HUES48 (cell line): ENCODE data around the gene SLC6A3.
"Not testable (repeated sequence)": the region's sequence is repeated elsewhere in the genome, so short reads cannot be mapped to it uniquely, and the experiment has no call there.

Source experiments
- H3K27ac ChIP-seq: one replicate; pipeline ENCODE4 v1.7.0; 2013; ENCODE audit warnings: low read depth, low read length, inconsistent platforms
- H3K27me3 ChIP-seq: 2 replicates; pipeline ENCODE4 v1.6.1; 2013; ENCODE audit warnings: mild to moderate bottlenecking, low read length; ENCODE audit not compliant: control insufficient read depth, insufficient read depth
- H3K36me3 ChIP-seq: 2 replicates; pipeline ENCODE4 v1.6.1; 2013; ENCODE audit warnings: low read length; ENCODE audit not compliant: control insufficient read depth, insufficient read depth
- H3K4me1 ChIP-seq: 2 replicates; pipeline ENCODE4 v1.6.1; 2013; ENCODE audit warnings: mild to moderate bottlenecking, low read length; ENCODE audit not compliant: control insufficient read depth, insufficient read depth
- H3K4me3 ChIP-seq: 2 replicates; pipeline ENCODE4 v1.5.1; 2013; ENCODE audit warnings: mild to moderate bottlenecking, low read depth, low read length
- H3K9ac ChIP-seq: 2 replicates; pipeline ENCODE4 v1.6.1; 2013; ENCODE audit warnings: mild to moderate bottlenecking, low read depth, low read length, moderate library complexity
- H3K9me3 ChIP-seq: 2 replicates; pipeline ENCODE4 v1.6.1; 2013; ENCODE audit warnings: low read length; ENCODE audit not compliant: control insufficient read depth, insufficient read depth

Gene SLC6A3

DNA sequence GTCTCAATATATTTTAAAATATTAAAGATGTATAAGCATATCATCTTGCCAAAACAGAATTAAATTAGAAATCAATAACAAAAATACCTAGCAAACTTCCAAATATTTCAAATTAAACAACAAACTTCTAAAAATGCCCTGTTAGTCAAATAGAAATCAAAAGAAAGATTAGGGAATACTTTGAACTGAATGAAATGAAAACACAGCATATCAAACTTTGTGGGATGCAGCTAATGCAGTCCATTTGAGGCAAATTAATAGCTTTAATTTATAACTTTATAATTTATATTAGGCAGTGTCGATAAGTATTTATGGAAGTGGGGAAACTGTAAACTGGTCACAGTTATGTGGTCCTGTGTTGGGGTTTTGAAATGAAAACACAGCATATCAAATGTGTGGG lies 17.1 kb downstream of the SLC6A3 start:
- Histone ChIP-seq H3K4me1 (no peaks in the 10 kb centered on the region), H3K27me3 (no peaks in the 10 kb centered on the region), H3K9me3 (peaks cover 15% of the 10 kb centered on the region), H3K9ac (no peak overlapping the region), H3K4me3 (no peak overlapping the region), H3K27ac (no peak overlapping the region), H3K36me3 (no peaks in the 10 kb centered on the region)

DNA sequence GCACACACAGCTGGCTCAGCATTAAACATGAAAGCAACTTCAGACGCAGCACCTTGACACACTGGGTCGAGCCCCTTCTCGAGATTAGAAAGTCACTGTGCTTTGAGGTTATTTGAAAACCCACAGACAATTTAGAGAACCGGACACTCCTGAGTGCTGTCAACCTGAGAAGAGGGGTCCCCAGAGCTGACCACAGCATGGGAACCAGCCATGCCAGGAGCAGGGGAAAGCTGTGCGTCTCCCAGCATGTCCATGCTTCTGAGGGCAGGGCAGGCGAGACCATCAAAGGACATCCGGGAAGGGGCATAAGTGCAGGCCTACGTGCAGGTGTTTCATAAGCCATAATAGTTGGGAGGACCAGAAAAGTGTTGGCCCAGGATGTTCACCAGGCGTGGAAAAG lies 20.5 kb downstream of the SLC6A3 start:
- Histone ChIP-seq H3K27ac (no peak overlapping the region), H3K4me3 (no peak overlapping the region), H3K9me3 (peaks cover 9% of the 10 kb centered on the region), H3K9ac (no peak overlapping the region), H3K4me1 (no peaks in the 10 kb centered on the region), H3K27me3 (no peaks in the 10 kb centered on the region), H3K36me3 (no peaks in the 10 kb centered on the region)

DNA sequence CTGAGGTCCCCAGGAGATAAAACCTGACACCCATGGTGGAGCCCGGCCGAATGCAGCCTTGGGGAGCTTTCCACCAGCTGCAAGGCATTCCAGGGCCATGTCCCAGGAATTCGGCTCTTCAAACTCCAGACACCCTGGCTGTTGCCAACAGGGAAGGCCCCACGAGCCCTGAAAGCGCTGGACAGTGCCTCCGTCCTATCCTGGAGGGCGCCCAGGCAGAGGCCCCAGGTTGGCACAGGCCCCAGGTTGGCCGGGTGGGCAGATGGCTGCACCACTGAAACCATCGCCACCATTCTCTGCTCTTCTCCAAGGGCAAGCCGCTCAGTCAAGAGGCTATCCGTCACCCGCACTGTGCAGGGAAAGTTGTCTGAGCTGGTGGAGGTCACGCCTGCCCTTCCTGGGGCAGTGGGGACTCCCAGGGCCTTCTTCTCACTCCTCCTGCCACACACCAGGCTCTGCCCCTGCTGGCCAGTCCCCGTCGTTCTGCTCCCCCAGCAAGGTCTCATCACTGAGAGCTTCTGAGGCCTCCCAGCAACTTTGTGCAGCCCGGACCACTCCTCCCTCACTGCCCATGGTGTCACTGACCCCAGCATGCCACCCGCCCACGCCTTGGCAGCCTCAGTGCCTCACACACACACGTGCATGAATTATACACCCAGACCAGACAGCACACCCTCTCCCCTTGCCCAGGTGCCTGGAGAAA lies 21.2 kb downstream of the SLC6A3 start:
- Histone ChIP-seq H3K9me3 (peaks cover 9% of the 10 kb centered on the region), H3K9ac (no peak overlapping the region), H3K36me3 (no peaks in the 10 kb centered on the region), H3K27me3 (no peaks in the 10 kb centered on the region), H3K27ac (no peak overlapping the region), H3K4me3 (no peak overlapping the region), H3K4me1 (no peaks in the 10 kb centered on the region)

DNA sequence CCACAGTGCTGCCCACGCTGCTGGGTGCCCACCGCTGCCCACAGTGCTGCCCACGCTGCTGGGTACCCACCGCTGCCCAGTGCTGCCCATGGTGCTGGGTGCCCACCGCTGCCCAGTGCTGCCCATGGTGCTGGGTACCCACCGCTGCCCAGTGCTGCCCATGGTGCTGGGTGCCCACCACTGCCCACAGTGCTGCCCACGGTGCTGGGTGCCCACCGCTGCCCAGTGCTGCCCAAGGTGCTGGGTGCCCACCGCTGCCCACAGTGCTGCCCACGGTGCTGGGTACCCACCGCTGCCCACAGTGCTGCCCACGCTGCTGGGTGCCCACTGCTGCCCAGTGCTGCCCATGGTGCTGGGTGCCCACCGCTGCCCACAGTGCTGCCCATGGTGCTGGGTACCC lies 22.7 kb downstream of the SLC6A3 start:
- not testable (repeated sequence) for H3K9me3 ChIP-seq, H3K36me3 ChIP-seq, H3K4me1 ChIP-seq, H3K27me3 ChIP-seq, H3K4me3 ChIP-seq, H3K9ac ChIP-seq, H3K27ac ChIP-seq

GRCh38 chr5:1421521-1422341 lies 23.5 kb downstream of the SLC6A3 start:
- Histone ChIP-seq H3K27me3 (no peaks in the 10 kb centered on the region), H3K4me1 (no peaks in the 10 kb centered on the region), H3K4me3 (no peak overlapping the region), H3K9ac (no peak overlapping the region), H3K9me3 (no peaks in the 10 kb centered on the region), H3K36me3 (no peaks in the 10 kb centered on the region), H3K27ac (no peak overlapping the region)

GRCh38 chr5:1420211-1421195 lies 24.7 kb downstream of the SLC6A3 start:
- H3K27ac ChIP-seq, result no peak overlapping the region
- no peaks in the 10 kb centered on the region for H3K4me1 ChIP-seq
- no peak overlapping the region for H3K9ac ChIP-seq
- H3K9me3 ChIP-seq, result no peaks in the 10 kb centered on the region
- no peaks in the 10 kb centered on the region for H3K27me3 ChIP-seq
- H3K4me3 ChIP-seq, result no peak overlapping the region
- no peaks in the 10 kb centered on the region for H3K36me3 ChIP-seq

DNA sequence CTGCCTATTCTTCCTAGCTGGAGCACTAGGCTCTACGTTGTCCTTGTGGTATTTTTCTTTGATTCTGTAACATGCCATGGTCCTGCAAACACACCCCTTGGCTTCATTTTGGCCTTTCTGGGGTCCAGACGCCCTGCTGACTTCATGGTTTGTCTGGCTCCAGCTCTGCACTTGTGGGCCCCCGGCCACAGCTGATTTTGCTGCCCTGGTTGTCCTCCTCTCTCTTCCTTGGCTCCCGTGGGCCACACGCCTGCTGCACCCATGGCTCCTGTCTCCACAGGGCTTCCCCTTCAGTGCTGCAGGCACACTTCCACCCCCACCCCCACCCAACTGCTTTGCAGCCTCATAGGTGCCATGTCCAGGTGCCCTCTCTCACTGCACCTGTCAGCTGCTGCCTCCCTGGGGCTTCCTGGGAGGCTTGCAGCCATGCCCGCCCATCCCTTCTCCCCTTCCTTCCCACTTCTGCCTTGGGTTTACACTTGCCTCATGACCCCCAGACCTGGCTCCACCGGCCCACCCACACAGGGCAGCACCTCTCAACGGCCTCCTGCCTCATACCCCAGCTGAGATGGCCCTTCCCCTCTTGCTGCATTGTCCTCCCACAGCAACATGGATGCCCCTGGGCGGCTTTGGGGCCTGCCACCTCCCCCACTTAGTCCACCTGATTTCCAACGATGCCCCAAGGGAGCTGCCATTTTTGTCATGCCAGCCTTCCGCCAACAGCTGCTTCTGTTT lies 25.6 kb downstream of the SLC6A3 start:
- H3K9ac ChIP-seq, result no peak overlapping the region
- no peaks in the 10 kb centered on the region for H3K27me3 ChIP-seq
- H3K36me3 ChIP-seq, result no peaks in the 10 kb centered on the region
- no peak overlapping the region for H3K4me3 ChIP-seq
- no peaks in the 10 kb centered on the region for H3K4me1 ChIP-seq
- no peaks in the 10 kb centered on the region for H3K9me3 ChIP-seq
- no peak overlapping the region for H3K27ac ChIP-seq

DNA sequence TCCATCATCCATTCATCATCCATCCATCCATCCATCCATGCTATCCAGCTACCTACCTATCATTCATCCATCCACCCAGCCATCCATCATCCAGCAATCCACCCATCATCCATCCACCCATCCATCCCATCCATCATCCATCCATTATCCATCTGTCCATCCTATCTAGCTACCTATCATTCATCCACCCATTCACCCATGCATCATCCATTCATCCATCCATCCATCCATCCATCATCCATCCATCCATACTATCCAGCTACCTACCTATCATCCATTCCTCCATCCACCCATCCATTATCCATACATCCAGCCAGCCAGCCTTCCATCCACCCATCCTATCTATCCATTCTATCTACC lies 26.3 kb downstream of the SLC6A3 start:
- Histone ChIP-seq H3K4me1 (no peaks in the 10 kb centered on the region), H3K9me3 (no peaks in the 10 kb centered on the region), H3K27me3 (no peaks in the 10 kb centered on the region)

DNA sequence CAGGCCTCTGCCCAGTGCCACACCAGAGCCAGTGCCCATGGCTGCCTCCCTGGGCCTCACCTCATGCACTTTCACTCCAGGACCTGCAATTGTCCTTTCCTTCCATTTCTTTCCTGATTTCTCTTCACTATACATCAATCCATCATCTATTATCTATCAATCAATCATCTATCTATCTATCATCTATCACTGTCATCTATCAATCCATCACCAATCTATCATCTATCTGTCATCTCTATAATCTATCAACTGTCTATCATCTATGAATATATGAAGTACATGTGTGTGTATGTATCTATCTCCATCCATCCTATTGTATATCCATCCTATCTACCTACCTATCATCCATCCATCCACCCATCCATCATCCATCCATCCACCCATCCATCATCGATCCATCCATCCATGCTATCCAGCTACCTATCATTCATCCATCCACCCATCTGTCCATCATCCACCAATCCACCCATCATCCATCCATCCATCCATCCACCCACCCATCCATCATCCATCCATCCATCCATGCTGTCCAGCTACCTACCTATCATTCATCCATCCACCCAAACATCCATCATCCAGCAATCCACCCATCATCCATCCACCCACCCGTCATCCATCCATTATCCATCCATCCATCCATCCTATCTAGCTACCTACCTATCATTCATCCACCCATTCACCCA lies 26.9 kb downstream of the SLC6A3 start:
- no peak overlapping the region for H3K4me3 ChIP-seq
- H3K9me3 ChIP-seq, result no peaks in the 10 kb centered on the region
- H3K4me1 ChIP-seq, result no peaks in the 10 kb centered on the region
- no peaks in the 10 kb centered on the region for H3K27me3 ChIP-seq
- H3K27ac ChIP-seq, result no peak overlapping the region
- no peaks in the 10 kb centered on the region for H3K36me3 ChIP-seq
- no peak overlapping the region for H3K9ac ChIP-seq

More for the DNA sequence above, 26.3 kb downstream of the SLC6A3 start:
- Histone ChIP-seq H3K4me3 (no peak overlapping the region), H3K27ac (no peak overlapping the region), H3K9ac (no peak overlapping the region), H3K36me3 (no peaks in the 10 kb centered on the region)

DNA sequence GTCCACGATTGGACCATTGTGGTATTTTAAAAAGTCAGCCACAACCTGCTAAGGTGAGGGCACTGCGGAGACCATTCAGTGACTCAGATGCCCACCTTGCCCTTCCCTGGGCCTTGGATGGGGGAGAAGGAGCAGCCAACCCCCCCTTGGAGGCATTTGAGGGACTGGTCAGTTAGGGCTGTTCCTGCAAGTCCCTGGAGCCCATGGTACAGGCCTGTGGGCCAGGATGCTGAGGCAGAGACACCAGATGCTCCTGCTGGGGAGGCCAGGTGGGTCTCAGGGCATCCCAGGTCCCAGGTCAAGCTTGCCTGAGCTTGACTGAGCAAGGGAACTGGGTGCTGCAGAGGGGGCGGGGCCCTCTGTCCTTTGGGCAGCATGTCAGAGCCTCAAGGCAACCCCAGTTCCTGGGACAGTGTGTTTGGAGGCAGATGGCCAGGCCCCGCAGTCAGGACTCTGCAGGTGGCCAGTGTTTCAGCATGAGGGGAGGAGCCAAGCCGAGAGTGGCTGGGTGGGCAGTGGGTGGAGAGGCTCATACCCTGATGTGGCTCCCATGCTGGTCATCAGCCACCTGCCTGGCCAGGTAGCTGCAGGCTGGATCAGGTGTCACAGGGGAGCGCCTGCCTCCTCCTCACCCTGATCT lies 27.5 kb downstream of the SLC6A3 start:
- no peak overlapping the region for H3K9ac ChIP-seq
- H3K9me3 ChIP-seq, result no peaks in the 10 kb centered on the region
- no peak overlapping the region for H3K4me3 ChIP-seq
- H3K27ac ChIP-seq, result no peak overlapping the region
- H3K36me3 ChIP-seq, result no peaks in the 10 kb centered on the region
- peaks cover 4% of the 10 kb centered on the region for H3K4me1 ChIP-seq
- H3K27me3 ChIP-seq, result no peaks in the 10 kb centered on the region
